ENCODE results near the gene TGM1. TPM values are rescaled to one million over a fixed set of nuclear protein-coding genes. Genes with fewer than 3 reads are reported as not detected.
"Not testable (repeated sequence)": the region's sequence is repeated elsewhere in the genome, so short reads cannot be mapped to it uniquely, and the experiment has no call there.

Gene TGM1
- polyA plus RNA-seq, 2 donors: 609 to 890 TPM

DNA sequence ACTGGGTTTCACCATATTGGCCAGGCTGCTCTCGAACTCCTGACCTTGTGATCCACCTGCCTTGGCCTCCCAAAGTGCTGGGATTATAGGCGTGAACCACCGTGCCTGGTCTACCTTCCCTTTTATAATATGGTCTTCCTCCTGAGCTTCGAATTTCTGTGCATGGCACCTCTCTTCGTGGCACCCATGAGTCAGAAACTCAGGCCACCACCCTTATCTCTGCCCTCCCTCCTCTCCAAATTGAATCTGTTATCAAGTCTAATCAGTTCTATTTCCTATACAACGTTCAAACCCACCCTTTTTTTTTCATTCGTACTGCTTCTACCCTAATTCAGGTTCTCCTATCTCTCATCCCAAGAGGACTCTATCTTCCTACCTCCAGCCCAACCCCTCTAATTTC lies 15.6 kb downstream of the TGM1 start:
- Histone ChIP-seq H3K36me3 (ENCODE audit: control insufficient read depth in 2 of 2, insufficient read depth in 2 of 2, low read length in 1 of 2) (peaks cover 3 to 18% of the 10 kb centered on the region in 2 donors), H3K9me3 (ENCODE audit: control insufficient read depth in 2 of 2, insufficient read depth in 1 of 2, low read depth in 1 of 2, low read length in 1 of 2) (no peaks in the 10 kb centered on the region), H3K4me1 (ENCODE audit: control insufficient read depth in 2 of 2, insufficient read depth in 2 of 2, low read length in 1 of 2) (peaks cover 0 to under 1% of the 10 kb centered on the region in 2 donors), H3K27ac (ENCODE audit: low read depth in 2 of 2, low read length in 1 of 2) (peak overlapping the region in 1 of 2 donors; percentile 3), H3K27me3 (ENCODE audit: control insufficient read depth in 1 of 2, insufficient read depth in 2 of 2, low read length in 2 of 2) (no peaks in the 10 kb centered on the region), H3K4me3 (ENCODE audit: low read depth in 1 of 2, low read length in 2 of 2) (no peak overlapping the region)
- WGBS, 2 donors: 67 to 74% methylated on average over 7 of the region's 7 CpGs

DNA sequence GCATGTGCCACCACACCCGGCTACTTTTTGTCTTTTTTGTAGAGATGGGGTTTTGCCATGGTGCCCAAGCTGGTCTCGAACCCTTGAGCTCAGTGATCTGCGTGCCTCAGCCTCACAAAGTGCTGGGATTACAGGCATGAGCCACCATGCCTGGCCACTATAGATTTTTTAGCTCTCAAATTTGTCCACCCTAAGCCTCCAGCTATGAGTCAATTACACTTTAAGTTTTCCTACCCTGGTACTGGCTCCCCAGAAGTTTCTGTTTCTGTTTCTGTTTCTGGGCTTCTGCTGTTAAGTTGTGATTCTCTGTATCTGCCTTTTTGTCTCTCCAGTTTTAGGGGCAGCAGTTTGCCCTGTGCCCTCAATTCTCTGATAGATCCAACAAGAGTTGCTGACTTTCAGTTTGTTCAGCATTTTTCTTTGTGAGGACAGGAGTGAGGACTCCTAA lies 16.2 kb downstream of the TGM1 start:
- Histone ChIP-seq H3K4me3 (ENCODE audit: low read depth in 1 of 2, low read length in 2 of 2) (no peak overlapping the region), H3K36me3 (ENCODE audit: control insufficient read depth in 2 of 2, insufficient read depth in 2 of 2, low read length in 1 of 2) (peaks cover 3 to 11% of the 10 kb centered on the region in 2 donors), H3K4me1 (ENCODE audit: control insufficient read depth in 2 of 2, insufficient read depth in 2 of 2, low read length in 1 of 2) (no peaks in the 10 kb centered on the region), H3K27ac (ENCODE audit: low read depth in 2 of 2, low read length in 1 of 2) (peak overlapping the region in 1 of 2 donors; percentile 28), H3K27me3 (ENCODE audit: control insufficient read depth in 1 of 2, insufficient read depth in 2 of 2, low read length in 2 of 2) (no peaks in the 10 kb centered on the region), H3K9me3 (ENCODE audit: control insufficient read depth in 2 of 2, insufficient read depth in 1 of 2, low read depth in 1 of 2, low read length in 1 of 2) (no peaks in the 10 kb centered on the region)
- 61 to 77% methylated on average over 3 of the region's 3 CpGs for WGBS, 2 donors

DNA sequence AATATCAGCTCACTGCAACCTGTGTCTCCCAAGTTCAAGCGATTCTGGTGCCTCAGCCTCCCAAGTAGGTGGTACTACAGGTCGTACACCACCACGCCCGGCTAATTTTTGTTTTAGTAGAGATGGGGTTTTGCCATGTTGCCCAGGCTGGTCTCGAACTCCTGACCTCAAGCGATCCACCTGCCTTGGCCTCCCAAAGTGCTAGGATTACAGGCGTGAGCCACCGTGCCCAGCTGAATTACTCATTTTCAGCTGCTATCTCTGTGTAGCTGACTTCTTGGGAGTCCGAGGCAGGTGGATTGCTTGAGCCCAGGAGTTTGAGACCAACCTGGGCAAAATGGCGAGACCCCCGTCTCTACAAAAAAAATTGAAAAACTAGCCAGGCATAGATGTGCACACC lies 17.6 kb downstream of the TGM1 start:
- WGBS, 2 donors: 90 to 93% methylated on average over 11 of the region's 11 CpGs
- H3K27ac ChIP-seq (ENCODE audit: low read depth in 2 of 2, low read length in 1 of 2); H3K9me3 ChIP-seq (ENCODE audit: control insufficient read depth in 2 of 2, insufficient read depth in 1 of 2, low read depth in 1 of 2, low read length in 1 of 2); H3K27me3 ChIP-seq (ENCODE audit: control insufficient read depth in 1 of 2, insufficient read depth in 2 of 2, low read length in 2 of 2); H3K4me3 ChIP-seq (ENCODE audit: low read depth in 1 of 2, low read length in 2 of 2); H3K4me1 ChIP-seq (ENCODE audit: control insufficient read depth in 2 of 2, insufficient read depth in 2 of 2, low read length in 1 of 2): not testable (repeated sequence)
- peaks cover 7 to 11% of the 10 kb centered on the region in 2 donors for H3K36me3 ChIP-seq (ENCODE audit: control insufficient read depth in 2 of 2, insufficient read depth in 2 of 2, low read length in 1 of 2)

DNA sequence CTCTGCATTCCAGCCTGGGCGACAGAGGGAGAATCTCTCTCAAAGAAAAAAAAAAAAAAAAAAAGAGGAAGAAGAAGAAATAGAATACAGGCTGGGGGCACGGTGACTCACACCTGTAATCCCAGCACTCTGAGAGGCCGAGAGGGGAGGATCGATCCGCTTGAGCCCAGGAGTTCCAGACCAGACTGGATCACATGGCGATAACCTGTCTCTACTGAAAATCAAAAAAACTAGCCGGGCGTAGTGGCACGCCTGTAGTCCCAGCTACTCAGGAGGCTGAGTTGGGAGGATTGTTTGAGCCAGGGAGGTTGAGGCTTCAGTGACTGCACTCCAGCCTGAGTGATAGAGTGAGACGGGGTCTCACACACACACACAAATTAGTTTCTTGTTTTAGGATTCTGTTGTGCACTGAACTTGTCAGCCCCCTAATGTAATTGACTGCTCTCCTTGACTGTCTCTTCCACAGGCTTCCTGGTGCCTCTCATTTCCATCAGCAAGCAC lies 19.6 kb downstream of the TGM1 start:
- 41 to 50% methylated on average over 10 of the region's 10 CpGs for WGBS, 2 donors

DNA sequence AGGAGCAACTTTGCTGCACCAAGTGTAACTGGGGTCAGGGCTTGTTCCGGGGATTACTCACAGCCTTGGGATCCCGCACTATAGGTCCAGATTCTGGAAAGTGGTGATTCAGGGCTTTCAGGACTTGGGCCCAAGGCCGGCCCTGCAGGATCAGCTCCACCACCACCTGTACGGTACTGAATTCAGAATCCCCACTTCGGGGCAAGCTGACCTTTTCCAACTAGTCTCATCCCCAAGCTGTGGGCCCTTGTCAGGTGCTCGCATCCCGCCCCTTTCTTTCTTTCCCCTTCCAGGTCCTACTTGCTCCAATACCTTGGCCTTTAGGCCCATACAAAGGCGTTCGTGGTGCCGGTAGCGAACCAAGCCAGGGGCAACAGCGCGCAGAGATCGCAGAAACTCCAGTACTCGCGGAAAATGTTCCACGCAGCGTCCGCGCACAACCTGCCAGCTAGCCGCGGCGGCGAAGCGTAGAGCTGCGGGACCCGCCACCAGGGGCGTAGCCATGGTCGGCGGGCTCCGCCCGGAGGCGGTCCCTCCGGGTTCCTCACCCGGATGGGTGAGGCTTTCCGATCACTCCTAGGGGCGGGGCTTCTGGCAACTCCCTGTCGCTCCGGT lies 21.0 kb downstream of the TGM1 start:
- Histone ChIP-seq H3K4me3 (ENCODE audit: low read depth in 1 of 2, low read length in 2 of 2) (peak overlapping the region; percentile 69 to 76), H3K27me3 (ENCODE audit: control insufficient read depth in 1 of 2, insufficient read depth in 2 of 2, low read length in 2 of 2) (no peaks in the 10 kb centered on the region), H3K9me3 (ENCODE audit: control insufficient read depth in 2 of 2, insufficient read depth in 1 of 2, low read depth in 1 of 2, low read length in 1 of 2) (no peaks in the 10 kb centered on the region), H3K4me1 (ENCODE audit: control insufficient read depth in 2 of 2, insufficient read depth in 2 of 2, low read length in 1 of 2) (peaks cover 2 to 12% of the 10 kb centered on the region in 2 donors), H3K27ac (ENCODE audit: low read depth in 2 of 2, low read length in 1 of 2) (peak overlapping the region; percentile 99 to 100), H3K36me3 (ENCODE audit: control insufficient read depth in 2 of 2, insufficient read depth in 2 of 2, low read length in 1 of 2) (peaks cover 19 to 29% of the 10 kb centered on the region in 2 donors)
- 1 to 2% methylated on average over 39 of the region's 39 CpGs for WGBS, 2 donors

More for the DNA sequence above, 19.6 kb downstream of the TGM1 start:
- Histone ChIP-seq H3K9me3 (ENCODE audit: control insufficient read depth in 2 of 2, insufficient read depth in 1 of 2, low read depth in 1 of 2, low read length in 1 of 2) (no peaks in the 10 kb centered on the region), H3K4me3 (ENCODE audit: low read depth in 1 of 2, low read length in 2 of 2) (peak overlapping the region; percentile 69 to 76), H3K36me3 (ENCODE audit: control insufficient read depth in 2 of 2, insufficient read depth in 2 of 2, low read length in 1 of 2) (peaks cover 11 to 18% of the 10 kb centered on the region in 2 donors), H3K27me3 (ENCODE audit: control insufficient read depth in 1 of 2, insufficient read depth in 2 of 2, low read length in 2 of 2) (no peaks in the 10 kb centered on the region), H3K4me1 (ENCODE audit: control insufficient read depth in 2 of 2, insufficient read depth in 2 of 2, low read length in 1 of 2) (peaks cover 2 to 12% of the 10 kb centered on the region in 2 donors), H3K27ac (ENCODE audit: low read depth in 2 of 2, low read length in 1 of 2) (peak overlapping the region; percentile 99 to 100)

DNA sequence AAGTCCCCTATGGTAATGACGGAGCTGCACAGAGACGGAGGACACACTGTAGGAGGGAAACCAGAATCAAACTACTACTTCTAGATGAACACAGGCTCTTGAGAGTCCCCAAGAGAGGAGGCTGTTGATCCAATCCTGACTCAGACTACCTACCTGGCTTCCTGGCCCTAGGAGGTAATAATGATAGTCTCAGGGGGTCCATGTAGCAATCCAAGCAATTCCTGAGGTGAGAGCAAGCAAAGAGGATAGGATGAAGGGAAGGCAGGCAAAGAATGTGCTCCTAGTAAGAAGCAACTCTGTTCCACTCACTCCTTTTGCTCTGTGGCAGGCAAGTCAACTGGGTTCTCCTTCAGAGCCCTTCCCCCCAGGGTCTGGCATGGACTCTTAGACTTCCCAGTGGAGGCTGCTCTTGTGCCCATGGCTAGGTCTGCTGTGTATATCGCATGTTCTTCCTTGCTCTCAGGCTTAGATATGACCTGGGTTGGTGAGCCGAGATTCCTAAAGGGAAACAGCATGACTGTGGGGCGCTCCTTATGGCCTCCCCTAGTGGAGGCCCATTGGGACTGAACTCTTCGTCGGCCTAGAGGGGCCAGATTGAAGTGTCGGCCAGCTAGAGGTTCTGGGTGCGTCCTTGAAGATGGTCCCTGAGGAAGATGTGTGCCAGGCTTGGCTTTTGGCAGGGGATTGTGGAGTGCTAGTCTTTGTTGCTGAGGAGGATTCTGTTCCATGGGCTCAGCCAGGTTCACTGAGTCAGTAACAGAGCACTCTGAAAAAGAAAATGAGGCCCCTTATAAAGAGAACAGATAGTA lies 22.7 kb downstream of the TGM1 start:
- H3K36me3 ChIP-seq (ENCODE audit: control insufficient read depth in 2 of 2, insufficient read depth in 2 of 2, low read length in 1 of 2): peaks cover 25 to 40% of the 10 kb centered on the region in 2 donors
- peak overlapping the region; percentile 20 to 76 for H3K27ac ChIP-seq (ENCODE audit: low read depth in 2 of 2, low read length in 1 of 2)
- H3K9me3 ChIP-seq (ENCODE audit: control insufficient read depth in 2 of 2, insufficient read depth in 1 of 2, low read depth in 1 of 2, low read length in 1 of 2): no peaks in the 10 kb centered on the region
- no peak overlapping the region for H3K4me3 ChIP-seq (ENCODE audit: low read depth in 1 of 2, low read length in 2 of 2)
- no peaks in the 10 kb centered on the region for H3K27me3 ChIP-seq (ENCODE audit: control insufficient read depth in 1 of 2, insufficient read depth in 2 of 2, low read length in 2 of 2)
- peaks cover 2 to 13% of the 10 kb centered on the region in 2 donors for H3K4me1 ChIP-seq (ENCODE audit: control insufficient read depth in 2 of 2, insufficient read depth in 2 of 2, low read length in 1 of 2)
- 86 to 92% methylated on average over 9 of the region's 9 CpGs for WGBS, 2 donors

DNA sequence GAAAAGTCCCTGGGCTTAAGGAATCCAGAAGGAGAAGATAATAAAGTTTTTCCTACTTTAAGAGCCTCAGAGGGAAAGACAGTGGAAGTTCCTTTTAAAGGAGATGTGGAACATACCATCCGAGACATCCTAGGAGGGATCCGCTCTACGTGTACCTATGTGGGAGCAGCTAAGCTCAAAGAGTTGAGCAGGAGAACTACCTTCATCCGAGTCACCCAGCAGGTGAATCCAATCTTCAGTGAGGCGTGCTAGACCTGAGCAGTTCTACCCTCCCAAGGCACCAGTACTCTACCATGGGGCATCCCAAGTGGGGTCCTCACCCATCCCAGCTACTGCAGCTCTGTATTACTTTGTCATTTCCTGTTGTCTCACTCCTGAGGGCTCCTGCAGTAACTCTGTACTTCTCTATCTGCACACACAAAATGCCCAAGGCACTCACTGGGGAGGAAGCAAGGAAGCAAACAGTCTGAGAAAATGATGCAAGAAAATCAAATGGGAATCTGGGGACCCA lies 24.4 kb downstream of the TGM1 start:
- peak overlapping the region in 1 of 2 donors; percentile 68 for H3K27ac ChIP-seq (ENCODE audit: low read depth in 2 of 2, low read length in 1 of 2)
- no peak overlapping the region for H3K4me3 ChIP-seq (ENCODE audit: low read depth in 1 of 2, low read length in 2 of 2)
- peaks cover 2 to 13% of the 10 kb centered on the region in 2 donors for H3K4me1 ChIP-seq (ENCODE audit: control insufficient read depth in 2 of 2, insufficient read depth in 2 of 2, low read length in 1 of 2)
- H3K27me3 ChIP-seq (ENCODE audit: control insufficient read depth in 1 of 2, insufficient read depth in 2 of 2, low read length in 2 of 2): no peaks in the 10 kb centered on the region
- WGBS, 2 donors: 88 to 95% methylated on average over 5 of the region's 5 CpGs
- no peaks in the 10 kb centered on the region for H3K9me3 ChIP-seq (ENCODE audit: control insufficient read depth in 2 of 2, insufficient read depth in 1 of 2, low read depth in 1 of 2, low read length in 1 of 2)
- peaks cover 25 to 40% of the 10 kb centered on the region in 2 donors for H3K36me3 ChIP-seq (ENCODE audit: control insufficient read depth in 2 of 2, insufficient read depth in 2 of 2, low read length in 1 of 2)

DNA sequence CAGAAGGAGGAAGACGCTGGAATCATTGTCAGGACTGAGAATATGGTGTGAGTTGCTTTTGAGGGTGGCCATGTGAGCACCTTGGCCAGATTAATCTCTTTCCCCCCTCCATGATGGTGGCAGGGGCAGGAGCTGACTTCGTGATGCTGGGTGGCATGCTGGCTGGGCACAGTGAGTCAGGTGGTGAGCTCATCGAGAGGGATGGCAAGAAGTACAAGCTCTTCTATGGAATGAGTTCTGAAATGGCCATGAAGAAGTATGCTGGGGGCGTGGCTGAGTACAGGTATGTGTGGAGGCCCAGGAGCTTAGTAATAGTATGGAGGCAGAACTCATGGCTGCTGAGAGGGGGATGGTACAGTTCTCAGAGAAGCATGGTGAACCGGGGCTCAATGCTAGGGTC lies 24.9 kb downstream of the TGM1 start:
- Histone ChIP-seq H3K27ac (ENCODE audit: low read depth in 2 of 2, low read length in 1 of 2) (peak overlapping the region in 1 of 2 donors; percentile 68), H3K4me3 (ENCODE audit: low read depth in 1 of 2, low read length in 2 of 2) (no peak overlapping the region), H3K4me1 (ENCODE audit: control insufficient read depth in 2 of 2, insufficient read depth in 2 of 2, low read length in 1 of 2) (peaks cover 2 to 13% of the 10 kb centered on the region in 2 donors), H3K27me3 (ENCODE audit: control insufficient read depth in 1 of 2, insufficient read depth in 2 of 2, low read length in 2 of 2) (no peaks in the 10 kb centered on the region), H3K9me3 (ENCODE audit: control insufficient read depth in 2 of 2, insufficient read depth in 1 of 2, low read depth in 1 of 2, low read length in 1 of 2) (no peaks in the 10 kb centered on the region), H3K36me3 (ENCODE audit: control insufficient read depth in 2 of 2, insufficient read depth in 2 of 2, low read length in 1 of 2) (peaks cover 25 to 40% of the 10 kb centered on the region in 2 donors)
- 74 to 78% methylated on average over 5 of the region's 5 CpGs for WGBS, 2 donors

DNA sequence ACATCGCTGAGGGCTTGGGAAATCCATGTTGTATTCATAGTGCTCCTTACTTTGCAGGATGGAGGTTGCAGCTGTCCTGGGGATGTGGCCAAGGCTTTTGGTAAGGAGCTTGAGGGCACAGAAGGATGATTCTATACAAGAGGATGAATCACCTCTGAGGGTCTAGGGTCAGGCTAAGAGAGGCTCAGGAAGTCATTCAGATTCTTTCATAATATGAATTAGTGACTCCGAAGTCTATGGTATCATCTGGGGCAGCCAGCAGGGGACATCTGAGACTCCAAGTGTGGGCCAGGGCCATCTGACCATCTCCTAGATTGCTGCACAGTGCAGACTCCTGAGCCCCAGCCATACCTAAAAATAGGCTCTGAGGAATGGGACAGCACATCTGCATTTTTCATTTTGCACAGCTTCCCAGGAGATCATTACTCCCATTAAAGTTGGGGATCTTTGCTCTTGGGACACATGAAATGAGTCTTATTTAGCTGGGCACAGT lies 25.5 kb downstream of the TGM1 start:
- no peak overlapping the region for H3K4me3 ChIP-seq (ENCODE audit: low read depth in 1 of 2, low read length in 2 of 2)
- peaks cover 25 to 40% of the 10 kb centered on the region in 2 donors for H3K36me3 ChIP-seq (ENCODE audit: control insufficient read depth in 2 of 2, insufficient read depth in 2 of 2, low read length in 1 of 2)
- H3K27ac ChIP-seq (ENCODE audit: low read depth in 2 of 2, low read length in 1 of 2): peak overlapping the region in 1 of 2 donors; percentile 68
- WGBS, 2 donors: 89 to 90% methylated on average over 2 of the region's 2 CpGs
- H3K9me3 ChIP-seq (ENCODE audit: control insufficient read depth in 2 of 2, insufficient read depth in 1 of 2, low read depth in 1 of 2, low read length in 1 of 2): no peaks in the 10 kb centered on the region
- H3K4me1 ChIP-seq (ENCODE audit: control insufficient read depth in 2 of 2, insufficient read depth in 2 of 2, low read length in 1 of 2): peaks cover 2 to 13% of the 10 kb centered on the region in 2 donors
- H3K27me3 ChIP-seq (ENCODE audit: control insufficient read depth in 1 of 2, insufficient read depth in 2 of 2, low read length in 2 of 2): no peaks in the 10 kb centered on the region
